ENCODE data around the gene SH2B3.
"Not testable (repeated sequence)": the region's sequence is repeated elsewhere in the genome, so short reads cannot be mapped to it uniquely, and the experiment has no call there.

SH2B3 gene

DNA sequence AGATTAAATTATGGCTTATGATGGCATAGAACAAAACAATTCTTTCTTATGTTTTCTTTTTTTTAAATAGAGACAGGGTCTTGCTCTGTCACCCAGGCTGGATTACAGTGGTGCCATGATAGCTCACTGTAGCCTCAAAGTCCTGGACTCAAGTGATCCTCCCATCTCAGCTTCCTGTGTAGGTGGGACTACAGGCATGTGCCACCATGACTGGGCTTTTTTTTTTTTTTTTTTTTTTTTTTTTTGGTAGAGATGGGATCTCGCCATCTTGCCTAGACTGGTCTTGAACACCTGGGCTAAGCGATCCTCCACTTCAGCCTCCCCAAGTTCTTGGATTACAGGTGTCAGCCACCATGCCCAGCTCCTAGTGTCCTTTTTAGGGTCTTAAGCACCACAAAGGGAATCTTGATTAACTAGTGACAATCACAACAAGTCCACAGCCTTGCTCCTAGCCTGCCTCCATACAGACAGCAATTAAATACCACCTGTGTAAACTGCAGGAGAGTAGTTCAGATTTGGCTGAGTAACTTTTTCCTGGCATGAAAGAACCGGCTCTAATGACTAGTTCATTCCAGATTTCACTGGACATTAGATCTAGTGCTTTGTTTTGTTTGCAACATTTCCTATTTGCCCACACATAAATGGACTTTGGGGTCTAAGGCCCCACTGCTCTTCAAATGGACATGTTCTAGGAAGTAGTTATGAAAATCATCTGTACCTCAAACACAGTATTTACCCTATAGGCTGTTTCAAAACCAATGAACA lies 61.6 kb downstream of the SH2B3 start:
- no peak for DNase-seq

DNA sequence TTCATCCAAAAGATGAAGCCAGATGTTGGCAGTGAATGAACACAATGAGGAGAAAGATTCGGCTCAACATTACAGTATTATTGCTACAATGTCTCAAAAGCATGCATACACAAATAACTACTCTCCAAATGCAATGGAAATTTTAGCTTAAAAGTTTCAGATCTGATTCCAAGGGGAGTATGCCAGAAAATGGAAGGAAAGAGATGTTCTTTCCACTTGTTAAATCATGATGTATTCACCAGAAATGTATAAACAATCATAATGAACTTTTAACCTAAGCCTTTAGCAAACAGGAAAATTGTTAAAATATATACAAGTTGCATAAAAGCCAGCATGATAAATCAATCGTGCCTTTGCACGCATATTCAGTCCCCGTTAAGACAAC lies 62.1 kb downstream of the SH2B3 start:
- no peak for DNase-seq

DNA sequence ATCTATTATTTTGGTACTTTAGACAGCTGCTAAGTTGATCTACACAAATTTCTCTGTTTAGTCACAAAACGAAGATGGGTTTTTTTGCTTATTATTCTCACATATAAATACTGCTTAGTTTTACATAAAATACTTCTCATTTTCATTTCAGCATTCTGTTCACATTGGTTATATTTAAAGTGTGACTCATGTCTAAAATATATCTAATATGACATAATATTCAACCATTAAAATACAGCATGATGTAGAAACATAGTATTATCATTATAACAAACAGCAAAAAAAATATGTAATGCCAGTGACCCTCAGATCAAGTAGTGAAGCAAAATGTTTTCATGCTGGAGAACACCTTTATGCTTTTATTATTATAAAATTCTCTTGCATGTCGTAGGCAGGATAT lies 63.7 kb downstream of the SH2B3 start:
- DNase-seq: no peak

DNA sequence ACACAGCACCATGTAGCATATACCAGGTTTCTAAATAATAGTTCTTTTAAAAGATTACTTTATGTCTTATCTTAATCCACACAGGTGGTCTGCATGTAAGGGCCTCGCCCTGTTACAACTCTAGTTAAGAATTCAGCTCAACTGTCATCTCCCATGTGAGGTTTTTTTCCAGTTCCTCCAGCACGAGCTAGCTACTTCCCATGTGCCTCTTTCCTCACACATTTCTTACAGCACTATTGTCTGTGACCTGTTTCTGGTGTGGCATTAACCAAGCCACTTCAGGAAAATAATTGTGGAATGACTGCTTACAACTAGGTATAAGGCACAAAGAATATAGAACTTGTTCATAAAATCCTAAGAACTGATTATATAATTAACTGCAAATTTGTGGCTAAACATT lies 65.5 kb downstream of the SH2B3 start:
- DNase-seq: no peak

DNA sequence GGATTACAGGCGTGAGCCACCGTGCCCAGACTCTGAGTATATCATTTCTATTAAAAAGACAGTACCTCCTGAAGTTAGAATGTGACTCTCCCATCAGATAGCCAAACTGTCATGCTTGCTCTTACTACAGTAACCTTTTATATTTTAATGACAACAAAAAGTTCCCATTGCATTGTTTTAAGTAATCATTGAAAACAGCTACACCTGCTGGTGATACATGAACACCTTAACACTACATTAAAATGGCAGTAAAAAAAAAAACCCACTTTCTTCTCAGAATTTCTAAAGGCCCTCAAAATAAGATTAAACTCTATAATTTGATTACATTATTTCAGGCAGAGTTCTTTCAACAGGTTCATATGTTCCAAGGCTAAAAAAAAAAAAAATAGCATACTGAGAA lies 76.7 kb downstream of the SH2B3 start:
- DNase-seq: no peak

DNA sequence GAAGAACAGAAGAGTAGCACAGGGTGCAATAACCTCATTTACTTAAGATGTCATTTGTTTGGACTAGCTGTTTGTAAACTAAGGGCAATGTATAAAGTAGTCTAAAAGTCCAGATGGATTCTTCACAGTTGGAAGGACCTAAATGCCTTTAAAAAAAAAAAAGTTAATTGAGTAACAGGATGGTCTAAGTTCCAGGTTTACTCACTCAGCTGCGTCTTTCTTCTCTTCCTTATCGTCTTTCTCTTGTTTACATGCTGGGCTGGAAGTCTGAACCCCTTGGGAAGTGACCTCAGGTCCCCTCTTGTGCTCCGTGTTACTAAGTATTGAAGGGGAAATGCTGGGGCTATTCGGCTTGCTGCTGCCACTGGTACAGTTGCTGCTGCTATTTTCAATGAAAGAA lies 82.5 kb downstream of the SH2B3 start:
- DNase-seq: no peak

DNA sequence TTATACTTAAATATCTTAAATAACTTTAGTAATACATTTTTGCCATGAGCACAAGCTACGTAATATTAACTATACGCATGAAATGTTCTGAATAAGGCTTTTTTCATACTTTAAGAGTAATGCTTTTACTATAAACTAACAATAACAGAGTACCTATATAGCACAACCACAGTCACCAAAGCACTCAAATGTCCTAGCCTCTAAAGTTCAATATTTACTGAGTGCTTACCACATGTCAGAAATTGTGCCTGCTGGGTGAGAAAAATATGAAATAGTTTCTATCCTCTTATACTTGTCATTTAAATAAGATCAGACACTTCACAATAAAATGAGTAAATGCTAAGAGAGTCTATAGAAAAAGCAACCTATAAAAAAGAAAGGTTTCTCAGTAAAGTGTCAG lies 83.1 kb downstream of the SH2B3 start:
- no peak for DNase-seq

DNA sequence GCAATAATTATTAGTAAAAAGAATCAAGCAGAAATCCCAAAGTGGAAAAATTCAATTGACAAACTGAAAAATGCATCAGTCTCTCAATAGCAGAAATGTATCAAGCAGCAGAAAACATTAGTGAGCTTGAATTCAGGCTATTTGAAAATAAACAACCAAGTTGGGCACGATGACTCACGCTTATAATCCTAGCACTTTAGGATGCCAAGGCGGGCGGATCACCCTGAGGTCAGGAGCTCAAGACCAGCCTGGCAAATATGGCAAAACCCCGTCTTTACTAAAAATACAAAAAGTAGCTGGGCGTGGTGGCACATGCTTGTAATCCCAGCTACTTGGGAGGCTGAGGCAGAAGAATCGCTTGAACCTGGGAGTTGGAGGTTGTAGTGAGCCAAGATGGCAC lies 87.3 kb downstream of the SH2B3 start:
- not testable (repeated sequence) for DNase-seq

DNA sequence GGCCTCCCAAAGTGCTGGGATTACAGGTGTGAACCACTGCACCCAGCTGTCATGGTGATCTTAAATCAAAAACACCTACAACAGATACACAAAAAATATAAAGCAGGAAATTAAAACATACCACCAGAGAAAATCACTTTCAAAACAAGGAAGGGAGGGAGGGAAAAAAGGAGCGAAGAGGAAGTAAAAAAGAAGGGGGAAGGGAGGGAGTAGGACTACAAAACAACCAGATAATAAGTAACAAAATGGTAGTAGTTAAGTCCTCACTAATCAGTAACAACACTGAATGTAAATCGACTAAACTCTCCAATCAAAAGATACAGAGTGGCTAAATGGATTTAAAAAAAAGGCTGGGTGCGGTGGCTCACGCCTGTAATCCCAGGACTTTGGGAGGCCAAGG lies 89.0 kb downstream of the SH2B3 start:
- no peak for DNase-seq
